SJSA1 (cell line): ENCODE data around the gene DCAF4. TPM values are rescaled to one million over a fixed set of nuclear protein-coding genes. Genes with fewer than 3 reads are reported as not detected.
"Not testable (repeated sequence)": the region's sequence is repeated elsewhere in the genome, so short reads cannot be mapped to it uniquely, and the experiment has no call there.

Experiments
- DNase-seq, 2 experiments: peaks; one replicate each; pipeline ENCODE4 v3.0.0-alpha.2; 2015 to 2020; ENCODE audit warnings: low spot score in 2 of 2, low read depth in 1 of 2
- H3K27ac ChIP-seq: fragments of 250-450 bp; sonication (Bioruptor Pico); 2 replicates; pipeline ENCODE4 v1.5.1; 2020; ENCODE audit warnings: mild to moderate bottlenecking, moderate library complexity
- H3K27me3 ChIP-seq: fragments of 250-450 bp; sonication (Bioruptor Pico); replicated peaks from 2 replicates; pipeline ENCODE4 v1.5.1; 2020; ENCODE audit warnings: mild to moderate bottlenecking, moderate library complexity
- H3K36me3 ChIP-seq: fragments of 250-450 bp; sonication (Bioruptor Pico); 2 replicates; pipeline ENCODE4 v1.5.1; 2020; ENCODE audit warnings: mild to moderate bottlenecking
- H3K4me1 ChIP-seq: fragments of 250-450 bp; sonication (Bioruptor Pico); replicated peaks from 2 replicates; pipeline ENCODE4 v1.6.1; 2021; ENCODE audit warnings: mild to moderate bottlenecking
- H3K4me3 ChIP-seq: fragments of 250-450 bp; sonication (Bioruptor Pico); 2 replicates; pipeline ENCODE4 v1.5.1; 2020; ENCODE audit warnings: mild to moderate bottlenecking
- H3K9me3 ChIP-seq: fragments of 250-450 bp; sonication (Bioruptor Pico); replicated peaks from 2 replicates; pipeline ENCODE4 v1.5.1; 2020; ENCODE audit warnings: mild to moderate bottlenecking
- total RNA-seq: library from RNA; depleted of rRNA; stranded (reverse); fragments of >200 nt; shearing (Covaris generic); gene quantifications from 2 replicates; pipeline ENCODE4 v1.2.3, GENCODE V29; 2014

The DCAF4 gene
- total RNA-seq, 1 experiment from 2014 or later = 24.2 TPM

DNA sequence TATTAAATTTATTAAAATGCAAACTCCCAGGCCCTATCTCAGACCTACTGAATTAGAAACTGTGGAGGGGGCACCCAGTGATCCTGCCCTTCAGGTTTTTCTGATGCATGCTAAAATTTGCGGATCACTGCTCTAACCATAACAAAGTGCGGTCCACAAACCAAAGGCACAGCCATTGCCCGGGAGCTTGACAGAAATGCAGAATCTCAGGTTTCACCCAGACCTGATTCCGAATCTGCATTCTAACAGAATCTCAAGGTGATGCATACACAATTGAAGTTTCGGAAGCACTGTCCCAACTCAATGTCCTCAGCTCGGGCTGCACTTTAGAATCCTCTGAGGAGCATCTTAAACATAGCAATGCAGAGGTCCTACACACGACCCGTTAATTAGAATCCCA is 54.6 kb downstream of the DCAF4 start:
- Histone ChIP-seq H3K27me3 (no peaks in the 10 kb centered on the region), H3K27ac (no peak overlapping the region), H3K4me3 (no peak overlapping the region), H3K4me1 (no peaks in the 10 kb centered on the region), H3K9me3 (no peaks in the 10 kb centered on the region), H3K36me3 (peaks cover 20% of the 10 kb centered on the region)
- no peak for DNase-seq

DNA sequence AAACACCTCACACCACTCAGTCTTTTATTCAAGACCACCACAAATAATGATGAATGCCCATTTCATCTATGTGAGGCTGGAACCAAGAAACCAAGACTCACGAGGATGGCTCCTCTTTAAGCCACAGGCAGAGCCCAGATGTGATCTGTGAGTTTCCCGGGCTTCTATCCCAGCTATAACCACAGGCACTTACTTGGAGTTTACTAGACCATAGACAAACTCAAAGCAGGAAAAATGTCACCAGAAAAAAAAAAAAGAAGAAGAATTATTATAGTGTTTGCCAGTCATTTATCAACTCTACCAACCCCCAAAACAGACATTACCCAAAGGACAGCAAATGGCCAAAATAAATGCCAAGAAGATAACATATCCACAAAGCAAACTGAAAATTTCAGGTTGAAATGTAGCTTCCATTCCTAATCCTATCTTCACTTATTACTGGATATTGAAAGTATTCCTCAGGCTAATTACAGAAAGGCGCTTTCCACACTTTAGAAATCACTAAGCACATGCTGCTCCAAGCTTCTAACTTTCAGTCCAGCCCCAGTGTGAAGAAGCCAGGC is 56.0 kb downstream of the DCAF4 start:
- Histone ChIP-seq H3K27ac (no peak overlapping the region), H3K36me3 (peaks cover 15% of the 10 kb centered on the region), H3K27me3 (no peaks in the 10 kb centered on the region), H3K4me3 (no peak overlapping the region), H3K4me1 (no peaks in the 10 kb centered on the region), H3K9me3 (no peaks in the 10 kb centered on the region)
- DNase-seq = no peak

DNA sequence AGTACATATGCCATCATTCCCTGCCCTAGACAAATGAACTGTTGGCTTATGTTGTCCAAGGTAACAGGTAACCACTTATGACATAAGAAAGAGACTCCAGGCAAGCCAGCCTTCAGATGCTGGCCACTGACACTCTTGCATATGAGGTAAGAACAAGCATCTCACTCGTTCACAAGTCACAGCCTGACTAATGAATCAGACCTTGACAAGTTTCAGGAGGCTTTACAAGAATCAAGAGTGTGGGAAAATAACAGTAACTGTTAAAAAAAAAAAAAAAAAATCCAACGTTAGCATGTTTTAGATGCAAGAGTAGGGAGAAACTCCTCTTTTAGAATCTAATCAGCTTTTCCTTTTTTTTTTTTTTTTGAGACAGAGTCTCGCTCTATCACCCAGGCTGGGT is 60.0 kb downstream of the DCAF4 start:
- Histone ChIP-seq H3K9me3 (no peaks in the 10 kb centered on the region), H3K4me1 (no peaks in the 10 kb centered on the region), H3K27ac (no peak overlapping the region), H3K27me3 (no peaks in the 10 kb centered on the region), H3K4me3 (no peak overlapping the region), H3K36me3 (peaks cover 14% of the 10 kb centered on the region)
- no peak for DNase-seq

GRCh38 chr14:72986857-72987256 is 60.6 kb downstream of the DCAF4 start:
- Histone ChIP-seq H3K27me3 (no peaks in the 10 kb centered on the region), H3K27ac (no peak overlapping the region), H3K36me3 (peaks cover 16% of the 10 kb centered on the region), H3K4me1 (no peaks in the 10 kb centered on the region), H3K9me3 (no peaks in the 10 kb centered on the region), H3K4me3 (no peak overlapping the region)
- DNase-seq = no peak

DNA sequence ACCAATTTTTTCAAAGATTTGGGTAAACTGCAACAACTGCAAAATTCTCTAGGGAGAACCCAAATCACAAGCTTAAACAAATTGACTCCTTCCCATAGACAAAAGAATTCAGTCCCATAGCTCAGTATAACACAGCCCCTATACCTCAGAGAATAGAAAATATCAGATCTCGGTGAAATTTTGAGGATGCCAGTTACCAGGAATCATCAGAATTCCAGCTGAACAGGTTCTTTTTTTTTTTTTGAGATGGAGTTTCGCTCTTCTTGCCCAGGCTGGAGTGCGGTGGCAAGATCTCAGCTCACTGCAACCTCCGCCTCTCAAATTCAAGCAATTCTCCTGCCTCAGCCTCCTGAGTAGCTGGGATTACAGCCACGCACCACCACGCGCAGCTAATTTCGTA is 63.9 kb downstream of the DCAF4 start:
- Histone ChIP-seq H3K4me3 (no peak overlapping the region), H3K4me1 (no peaks in the 10 kb centered on the region), H3K27me3 (no peaks in the 10 kb centered on the region), H3K9me3 (no peaks in the 10 kb centered on the region), H3K36me3 (peaks cover 14% of the 10 kb centered on the region), H3K27ac (no peak overlapping the region)
- no peak for DNase-seq

DNA sequence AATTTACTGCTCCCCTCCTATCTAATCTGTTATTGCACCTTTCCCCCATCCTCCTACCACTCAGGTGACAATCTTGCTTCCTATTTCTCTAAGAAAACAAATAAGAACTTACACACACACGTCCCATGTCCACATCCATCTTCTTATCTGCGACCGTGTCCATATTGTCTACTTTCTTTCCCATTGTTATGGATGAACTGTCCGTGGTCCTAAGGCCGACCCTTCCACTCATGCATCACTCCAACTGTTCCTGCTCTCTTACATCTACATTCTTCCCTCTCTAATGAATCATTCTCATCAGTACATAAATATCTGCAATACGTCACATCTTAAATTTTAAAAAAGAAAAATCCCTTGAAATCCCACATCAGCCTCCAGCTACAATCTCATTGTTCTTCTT is 70.7 kb downstream of the DCAF4 start:
- no peaks in the 10 kb centered on the region for H3K9me3 ChIP-seq
- H3K4me1 ChIP-seq = no peaks in the 10 kb centered on the region
- H3K4me3 ChIP-seq = no peak overlapping the region
- no peak for DNase-seq
- peaks cover 21% of the 10 kb centered on the region for H3K36me3 ChIP-seq
- no peak overlapping the region for H3K27ac ChIP-seq
- no peaks in the 10 kb centered on the region for H3K27me3 ChIP-seq

GRCh38 chr14:72998252-72998903 is 72.1 kb downstream of the DCAF4 start:
- Histone ChIP-seq H3K4me3 (no peak overlapping the region), H3K9me3 (no peaks in the 10 kb centered on the region), H3K4me1 (no peaks in the 10 kb centered on the region), H3K27me3 (no peaks in the 10 kb centered on the region), H3K27ac (no peak overlapping the region), H3K36me3 (peaks cover 14% of the 10 kb centered on the region)
- DNase-seq = no peak

DNA sequence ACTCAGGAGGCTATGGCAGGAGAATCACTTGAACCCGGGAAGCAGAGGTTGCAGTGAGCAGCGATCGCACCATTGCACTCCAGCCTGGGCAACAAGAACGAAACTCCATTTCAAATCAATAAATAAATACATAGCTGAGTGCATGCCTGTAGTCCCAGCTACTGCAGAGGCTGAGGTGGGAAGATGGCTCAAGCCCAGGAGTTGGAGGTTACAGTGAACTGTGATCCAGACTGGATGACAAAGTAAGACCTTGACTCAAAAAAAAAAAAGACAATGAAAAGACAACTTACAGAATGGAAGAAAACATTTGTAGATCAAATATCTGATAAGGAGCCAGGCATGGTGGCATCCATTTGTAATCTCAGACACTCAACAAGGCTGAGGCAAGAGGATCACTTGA is 73.1 kb downstream of the DCAF4 start:
- H3K27me3 ChIP-seq = no peaks in the 10 kb centered on the region
- no peaks in the 10 kb centered on the region for H3K9me3 ChIP-seq
- H3K4me3 ChIP-seq = no peak overlapping the region
- no peak overlapping the region for H3K27ac ChIP-seq
- peaks cover 14% of the 10 kb centered on the region for H3K36me3 ChIP-seq
- no peak for DNase-seq
- no peaks in the 10 kb centered on the region for H3K4me1 ChIP-seq

- no peak overlapping the region for H3K27ac ChIP-seq
- peaks cover 14% of the 10 kb centered on the region for H3K36me3 ChIP-seq
- no peaks in the 10 kb centered on the region for H3K9me3 ChIP-seq
- no peak overlapping the region for H3K4me3 ChIP-seq
- no peaks in the 10 kb centered on the region for H3K27me3 ChIP-seq
- no peak for DNase-seq
- no peaks in the 10 kb centered on the region for H3K4me1 ChIP-seq
Measured at GRCh38 chr14:73000073-73000472, 73.8 kb downstream of the DCAF4 start.

GRCh38 chr14:73003681-73004080 is 77.4 kb downstream of the DCAF4 start:
- Histone ChIP-seq H3K27ac (no peak overlapping the region), H3K4me3 (no peak overlapping the region), H3K36me3 (peaks cover 6% of the 10 kb centered on the region; the same call in 1 of the 2 replicates), H3K27me3 (no peaks in the 10 kb centered on the region), H3K4me1 (no peaks in the 10 kb centered on the region), H3K9me3 (no peaks in the 10 kb centered on the region)
- no peak for DNase-seq

DNA sequence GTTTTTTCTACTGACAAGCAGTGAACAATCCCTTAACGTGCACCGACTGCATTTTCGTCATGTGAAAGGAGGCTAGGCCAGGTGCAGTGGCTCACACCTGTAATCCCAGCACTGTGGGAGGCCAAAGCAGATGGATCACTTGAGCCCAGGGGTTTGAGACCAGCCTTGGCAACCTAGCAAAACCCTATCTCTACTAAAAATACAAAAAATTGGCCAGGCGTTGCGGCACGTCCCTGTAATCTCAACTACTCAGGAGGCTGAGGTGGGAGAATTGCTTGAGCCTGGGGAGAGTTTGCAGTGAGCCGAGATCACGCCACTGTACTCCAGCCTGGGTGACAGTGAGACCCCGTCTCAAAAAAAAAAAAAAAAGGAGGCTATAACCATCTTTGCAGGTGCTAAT is 78.4 kb downstream of the DCAF4 start:
- not testable (repeated sequence) for H3K4me3 ChIP-seq, H3K27me3 ChIP-seq, H3K27ac ChIP-seq, H3K4me1 ChIP-seq, H3K9me3 ChIP-seq, DNase-seq, H3K36me3 ChIP-seq

- Histone ChIP-seq H3K27me3 (no peaks in the 10 kb centered on the region), H3K4me1 (no peaks in the 10 kb centered on the region), H3K4me3 (no peak overlapping the region), H3K27ac (no peak overlapping the region), H3K9me3 (no peaks in the 10 kb centered on the region), H3K36me3 (peaks cover 9% of the 10 kb centered on the region; the same call in 1 of the 2 replicates)
- no peak for DNase-seq
Measured at GRCh38 chr14:73007835-73008234, 81.6 kb downstream of the DCAF4 start.

DNA sequence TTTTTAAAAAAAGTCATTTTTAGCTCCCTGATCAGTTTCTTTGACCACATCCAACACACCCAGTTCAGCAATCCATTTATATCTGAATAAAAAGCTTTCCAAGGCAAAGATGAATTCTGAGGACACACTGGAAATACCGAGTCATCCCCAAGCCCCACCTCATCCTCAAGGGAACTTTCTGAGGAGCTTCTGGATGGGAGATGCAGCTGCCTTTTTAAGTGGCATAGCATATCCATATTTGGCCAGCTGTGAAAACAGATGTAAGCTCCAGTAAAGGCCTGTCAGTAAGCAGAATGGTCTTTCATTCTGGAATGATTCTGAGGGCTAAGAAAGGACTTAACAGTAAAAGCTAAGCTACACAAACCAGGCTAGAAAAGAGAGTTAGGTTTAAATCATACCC is 82.2 kb downstream of the DCAF4 start:
- Histone ChIP-seq H3K4me1 (no peaks in the 10 kb centered on the region), H3K27ac (no peak overlapping the region), H3K36me3 (peaks cover 9% of the 10 kb centered on the region; the same call in 1 of the 2 replicates), H3K9me3 (no peaks in the 10 kb centered on the region), H3K27me3 (no peaks in the 10 kb centered on the region), H3K4me3 (no peak overlapping the region)
- DNase-seq = no peak
